Measurements from ENCODE around the gene CMSS1.

CMSS1 gene

DNA sequence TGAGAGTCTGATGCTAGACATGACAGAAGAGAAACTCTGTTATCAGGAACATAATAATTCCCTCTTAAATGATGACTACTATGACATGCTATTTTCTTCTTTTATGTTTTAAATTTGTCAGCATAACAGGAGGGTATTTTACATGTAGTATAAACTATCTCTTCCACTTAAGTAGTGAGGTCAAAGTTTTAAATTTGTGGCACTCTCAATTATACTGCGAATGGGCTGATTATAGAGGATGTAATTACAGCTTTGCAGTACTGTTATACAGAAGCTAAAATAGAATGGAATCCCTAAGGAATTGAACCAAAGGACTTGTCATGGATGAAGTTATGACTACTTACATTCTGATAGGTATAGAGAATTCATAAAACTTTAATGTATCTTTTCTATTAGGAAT lies 34.3 kb downstream of the CMSS1 start:
- TF ChIP-seq, protein P1, sequence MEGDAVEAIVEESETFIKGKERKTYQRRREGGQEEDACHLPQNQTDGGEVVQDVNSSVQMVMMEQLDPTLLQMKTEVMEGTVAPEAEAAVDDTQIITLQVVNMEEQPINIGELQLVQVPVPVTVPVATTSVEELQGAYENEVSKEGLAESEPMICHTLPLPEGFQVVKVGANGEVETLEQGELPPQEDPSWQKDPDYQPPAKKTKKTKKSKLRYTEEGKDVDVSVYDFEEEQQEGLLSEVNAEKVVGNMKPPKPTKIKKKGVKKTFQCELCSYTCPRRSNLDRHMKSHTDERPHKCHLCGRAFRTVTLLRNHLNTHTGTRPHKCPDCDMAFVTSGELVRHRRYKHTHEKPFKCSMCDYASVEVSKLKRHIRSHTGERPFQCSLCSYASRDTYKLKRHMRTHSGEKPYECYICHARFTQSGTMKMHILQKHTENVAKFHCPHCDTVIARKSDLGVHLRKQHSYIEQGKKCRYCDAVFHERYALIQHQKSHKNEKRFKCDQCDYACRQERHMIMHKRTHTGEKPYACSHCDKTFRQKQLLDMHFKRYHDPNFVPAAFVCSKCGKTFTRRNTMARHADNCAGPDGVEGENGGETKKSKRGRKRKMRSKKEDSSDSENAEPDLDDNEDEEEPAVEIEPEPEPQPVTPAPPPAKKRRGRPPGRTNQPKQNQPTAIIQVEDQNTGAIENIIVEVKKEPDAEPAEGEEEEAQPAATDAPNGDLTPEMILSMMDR (IDR thresholded peaks at IDR 0.05; ENCODE audit: insufficient read depth, low read length, missing control alignments), result no peak
- CTCF ChIA-PET, result interaction anchor here (1.1 to 3.4 kb wide), 2 partner anchors 8 to 20 kb away, joined by 4 to 20 read pairs; no protein-coding TSS in a partner anchor
- no peak overlapping the region for H3K4me3 ChIP-seq (ENCODE audit: low read depth, low read length)
- DNase-seq (ENCODE audit: low read depth, low spot score), result no peak
- POLR2A ChIA-PET, result no interaction called here

DNA sequence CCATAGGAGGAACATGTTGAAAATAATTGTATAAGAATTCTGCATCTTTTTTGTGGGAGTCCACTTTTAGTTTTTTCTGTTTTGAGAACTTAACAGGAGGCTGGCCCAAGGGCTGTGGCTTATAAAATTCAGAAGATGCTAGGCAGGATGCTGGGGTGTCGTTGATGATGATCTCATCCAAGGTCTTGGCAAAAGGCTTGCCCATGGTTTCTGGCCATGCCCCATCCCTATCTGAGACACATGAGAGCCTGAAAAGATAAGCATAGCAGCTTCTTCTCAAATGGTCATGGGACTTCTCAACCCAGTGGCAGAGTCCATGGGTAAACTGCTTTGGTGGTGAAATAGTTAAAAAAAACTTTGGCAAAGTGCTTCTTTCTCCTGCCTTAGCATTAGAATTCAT lies 35.2 kb downstream of the CMSS1 start:
- CTCF ChIA-PET, result interaction anchor here (1.1 to 3.4 kb wide), 2 partner anchors 9 to 21 kb away, joined by 4 to 20 read pairs; no protein-coding TSS in a partner anchor

DNA sequence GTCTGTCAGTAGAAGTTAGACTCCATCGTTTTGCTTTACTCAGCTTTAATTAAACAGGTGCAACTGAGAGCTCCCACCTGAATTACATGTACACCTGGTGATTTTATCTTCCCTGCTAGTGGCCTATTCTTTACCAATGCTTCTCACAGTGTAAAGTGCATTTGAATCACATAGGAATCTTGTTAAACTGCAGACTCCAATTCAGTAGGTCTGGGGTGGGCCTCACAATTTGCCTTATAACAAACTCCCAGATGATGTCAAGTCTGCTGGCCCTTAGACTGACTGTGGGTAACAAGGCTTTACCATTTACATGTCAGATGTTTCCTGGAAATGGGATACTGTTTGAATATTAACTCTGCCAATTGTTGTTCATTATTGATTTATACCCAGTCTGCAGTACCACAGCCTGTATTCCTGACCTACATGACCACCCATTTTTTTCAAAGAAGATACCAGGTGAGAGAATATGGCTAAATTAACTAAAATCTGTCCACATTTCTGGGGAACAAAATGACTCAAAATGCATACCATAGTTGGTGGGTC lies 37.2 kb downstream of the CMSS1 start:
- no peak overlapping the region for H3K4me3 ChIP-seq (ENCODE audit: low read depth, low read length)
- ChIA-PET CTCF (interaction anchor here (0.9 to 3.4 kb wide), 3 partner anchors 11 to 290 kb away, joined by 3 to 20 read pairs (median 3); no protein-coding TSS in a partner anchor), POLR2A (no interaction called here)
- DNase-seq (ENCODE audit: low read depth, low spot score), result no peak
- TF ChIP-seq, protein P1 (IDR thresholded peaks at IDR 0.05; ENCODE audit: insufficient read depth, low read length, missing control alignments), result no peak

More for the DNA sequence above, 35.2 kb downstream of the CMSS1 start:
- TF ChIP-seq, protein P1 (IDR thresholded peaks at IDR 0.05; ENCODE audit: insufficient read depth, low read length, missing control alignments), result no peak
- no peak overlapping the region for H3K4me3 ChIP-seq (ENCODE audit: low read depth, low read length)
- POLR2A ChIA-PET, result no interaction called here
- no peak for DNase-seq (ENCODE audit: low read depth, low spot score)

DNA sequence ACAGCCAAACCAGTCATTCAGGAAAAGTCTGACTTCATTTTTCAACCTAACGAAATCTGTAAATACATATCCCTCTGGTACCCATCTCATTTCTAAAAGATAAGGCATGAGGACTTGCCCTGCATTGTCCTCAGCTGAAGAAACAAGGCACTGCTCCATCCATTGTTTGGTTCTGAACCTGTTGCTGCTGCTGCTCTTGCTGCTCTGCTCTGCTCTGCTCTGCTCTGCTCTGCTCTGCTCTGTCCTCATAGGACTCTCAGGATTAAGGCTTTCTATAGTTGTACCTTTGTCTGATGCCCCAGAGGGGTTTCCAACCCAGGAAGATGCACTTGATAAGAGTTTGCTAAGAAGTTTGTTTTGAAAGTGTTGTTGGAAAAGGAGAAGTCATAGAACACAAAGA lies 38.2 kb downstream of the CMSS1 start:
- ChIA-PET CTCF (interaction anchor here (1.2 to 1.5 kb wide), 2 partner anchors 13 to 202 kb away, joined by 3 to 4 read pairs; no protein-coding TSS in a partner anchor), POLR2A (no interaction called here)
- TF ChIP-seq, protein P1 (IDR thresholded peaks at IDR 0.05; ENCODE audit: insufficient read depth, low read length, missing control alignments), result no peak
- no peak for DNase-seq (ENCODE audit: low read depth, low spot score)
- H3K4me3 ChIP-seq (ENCODE audit: low read depth, low read length), result no peak overlapping the region

DNA sequence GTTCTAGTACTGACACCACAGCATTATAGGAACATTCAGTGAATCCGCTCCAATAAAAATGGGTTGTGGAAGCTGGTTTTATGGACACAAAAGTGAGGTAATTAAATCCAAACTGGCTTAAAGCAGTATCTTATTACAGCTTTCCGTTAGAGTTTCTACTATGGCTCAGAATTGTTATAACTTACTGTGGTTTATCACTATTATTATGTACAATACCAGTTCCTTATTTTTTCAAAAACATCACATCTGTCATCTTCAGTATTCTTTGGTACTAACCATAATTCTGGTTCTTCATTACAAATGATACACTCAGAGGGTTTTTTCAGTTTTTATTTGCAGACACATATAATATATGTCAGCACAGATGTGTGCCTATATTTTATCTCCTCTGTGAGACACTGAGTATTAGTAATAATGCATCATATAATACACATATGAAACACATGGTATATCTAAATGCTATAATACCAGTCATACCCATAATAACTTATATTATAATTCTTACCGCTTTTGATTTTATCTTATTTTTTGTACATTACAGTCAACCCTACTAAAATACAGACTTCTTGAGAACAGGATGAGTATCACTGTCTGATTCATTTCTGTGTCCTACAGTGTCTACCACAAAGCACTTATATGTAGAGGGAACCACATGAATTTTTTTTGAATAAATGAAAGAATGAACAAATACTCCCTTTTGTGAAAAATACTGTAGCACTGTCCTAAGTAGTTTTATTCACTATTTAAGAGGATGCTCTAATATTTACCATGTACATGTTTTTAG lies 39.0 kb downstream of the CMSS1 start:
- no peak for DNase-seq (ENCODE audit: low read depth, low spot score)
- CTCF ChIA-PET, result interaction anchor here (1.5 to 1.7 kb wide), 2 partner anchors 14 to 213 kb away, joined by 4 read pairs; no protein-coding TSS in a partner anchor
- TF ChIP-seq, protein P1 (IDR thresholded peaks at IDR 0.05; ENCODE audit: insufficient read depth, low read length, missing control alignments), result no peak
- POLR2A ChIA-PET, result no interaction called here
- no peak overlapping the region for H3K4me3 ChIP-seq (ENCODE audit: low read depth, low read length)

DNA sequence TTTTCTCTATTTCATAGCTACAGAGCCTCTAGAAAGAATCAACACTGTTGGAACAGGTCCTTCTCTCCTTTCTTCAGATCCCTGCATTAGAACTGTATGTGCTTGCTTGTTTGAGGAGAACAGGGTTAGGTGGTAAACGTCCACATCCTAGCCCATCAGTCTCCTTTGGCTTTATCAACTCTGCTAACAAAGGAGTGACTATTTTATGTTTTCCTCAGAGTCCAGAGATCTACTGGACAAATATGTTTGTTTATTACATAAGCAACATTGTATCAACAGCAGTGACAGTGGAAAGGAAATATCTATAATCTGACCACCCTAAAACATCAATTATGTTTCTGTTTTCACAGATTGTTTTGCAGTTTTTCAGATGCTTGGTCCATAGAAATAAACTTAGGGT lies 39.6 kb downstream of the CMSS1 start:
- CTCF ChIA-PET, result interaction anchor here (1.1 to 2.9 kb wide), 3 partner anchors 14 to 212 kb away, joined by 3 to 16 read pairs (median 4); no protein-coding TSS in a partner anchor
- H3K4me3 ChIP-seq (ENCODE audit: low read depth, low read length), result no peak overlapping the region
- POLR2A ChIA-PET, result no interaction called here
- DNase-seq (ENCODE audit: low read depth, low spot score), result no peak
- TF ChIP-seq, protein P1 (IDR thresholded peaks at IDR 0.05; ENCODE audit: insufficient read depth, low read length, missing control alignments), result no peak
